Activated T-cell treated with anti-CD3 and anti-CD28 coated beads for 24 hours (primary cell): Measurements from ENCODE around the gene PDGFRB.

ENCODE experiments used
- DNase-seq: peaks from one replicate; pipeline ENCODE4 v3.0.0-alpha.2; 2020; ENCODE audit warnings: low read depth

The PDGFRB gene

DNA sequence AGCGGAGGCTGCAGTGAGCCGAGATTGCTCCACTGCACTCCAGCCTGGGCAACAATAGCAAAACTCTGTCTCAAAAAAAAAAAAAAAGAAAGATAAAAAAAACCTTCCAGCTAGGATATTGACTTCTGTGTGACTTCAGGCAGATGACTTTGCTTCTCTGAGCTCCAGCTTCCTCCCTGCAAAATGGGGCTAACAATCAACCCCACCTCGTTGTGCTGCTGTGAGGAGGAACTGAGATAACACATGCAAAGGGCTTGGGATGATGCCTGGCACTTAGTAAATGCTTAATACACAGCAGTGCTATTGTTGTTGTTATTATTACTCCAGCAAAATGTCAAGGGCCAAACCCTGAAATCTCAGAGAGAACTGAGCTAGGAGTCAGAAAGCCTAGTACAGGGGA, 7.4 kb upstream of the PDGFRB start:
- no peak for DNase-seq

DNA sequence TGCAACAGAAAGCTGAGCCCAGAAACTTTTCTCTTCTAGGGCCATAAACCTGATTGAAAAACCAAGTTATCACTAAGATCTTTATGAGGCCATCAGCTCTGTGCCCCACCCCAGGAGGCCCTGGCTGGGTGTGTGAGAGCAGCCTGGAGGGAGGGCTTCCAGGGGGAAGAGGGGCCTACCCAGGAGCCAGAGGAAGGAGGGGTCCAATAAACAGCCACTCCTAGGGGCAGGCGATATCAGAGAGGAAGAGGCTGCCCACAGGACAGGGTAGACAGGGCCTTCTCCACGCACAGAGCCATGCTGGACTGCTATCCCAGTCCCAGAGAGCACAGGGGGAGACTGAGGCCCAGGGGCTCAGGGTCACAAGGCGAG, 6.5 kb upstream of the PDGFRB start:
- DNase-seq, result no peak

DNA sequence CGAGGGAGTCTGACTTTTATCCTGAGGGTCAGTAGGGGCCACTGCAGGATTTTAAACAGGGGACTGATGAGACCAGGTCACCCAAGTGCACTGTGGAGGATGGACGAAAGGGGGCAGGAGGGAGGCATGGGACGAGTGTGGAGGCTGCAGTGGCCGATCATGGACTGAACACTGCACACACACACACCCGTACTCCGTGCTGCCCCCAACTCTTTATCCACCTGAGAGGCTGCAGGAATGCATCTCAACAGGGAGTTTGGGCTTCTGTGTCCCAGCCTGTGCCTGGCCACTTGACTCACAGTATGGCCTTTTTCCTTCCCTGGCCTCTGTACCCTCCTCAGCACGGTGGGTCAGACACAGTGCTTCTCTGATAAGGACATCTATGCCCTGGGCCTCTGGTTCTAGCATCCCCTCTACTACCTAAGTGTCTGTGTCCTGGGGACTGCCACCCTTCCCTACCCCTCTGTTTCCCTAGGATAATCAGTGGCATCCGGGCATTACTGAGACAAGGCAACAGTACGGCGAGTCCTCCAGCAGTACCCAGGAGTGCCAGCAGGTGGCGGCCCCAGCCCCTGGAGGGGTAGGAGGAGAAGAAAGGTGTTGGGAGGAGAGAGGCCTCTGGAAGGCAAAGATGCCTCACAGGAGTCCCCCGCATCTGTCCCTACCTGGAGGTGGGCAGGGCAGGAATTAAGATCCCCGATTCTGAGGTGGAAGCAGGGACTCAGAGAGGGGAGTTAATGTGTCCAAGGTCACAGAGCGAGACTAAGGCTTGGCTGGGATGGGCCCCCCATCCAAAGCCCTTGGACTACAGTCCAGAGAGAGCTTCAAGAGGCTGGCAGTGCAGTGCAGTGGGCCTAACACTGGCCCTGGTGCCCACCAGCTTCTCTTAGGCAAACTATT, 5.8 kb upstream of the PDGFRB start:
- peak; percentile 57 for DNase-seq

DNA sequence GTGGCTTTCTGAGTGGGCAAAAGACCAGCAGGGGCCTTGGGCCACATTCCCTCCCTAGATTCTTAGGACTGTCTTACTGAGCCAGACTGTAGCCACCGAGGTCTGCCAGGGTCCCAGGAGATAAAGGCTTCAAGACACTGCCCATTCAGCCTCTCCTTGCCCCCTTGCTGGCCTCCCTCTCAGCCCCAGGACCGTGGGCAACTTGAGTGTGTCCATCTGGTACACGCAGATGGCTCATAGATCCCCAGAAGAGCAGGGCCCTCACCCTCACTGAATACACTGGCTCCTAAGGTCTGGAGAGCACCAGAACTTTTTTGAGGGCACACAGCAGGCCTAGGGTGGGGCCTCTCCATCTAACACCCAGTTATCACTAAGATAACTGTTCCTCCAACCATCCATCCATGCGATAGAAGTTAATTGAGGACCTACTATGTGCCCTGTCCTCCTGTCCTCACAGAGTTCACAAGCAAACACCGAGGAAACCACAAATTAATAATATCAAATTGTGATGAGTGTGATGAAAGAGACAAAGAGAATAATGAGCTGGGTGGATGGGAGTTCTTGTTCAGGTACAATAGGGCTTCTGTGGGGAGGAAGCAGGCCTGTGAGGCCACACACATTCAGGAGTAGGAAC, 4.9 kb upstream of the PDGFRB start:
- DNase-seq, result no peak

DNA sequence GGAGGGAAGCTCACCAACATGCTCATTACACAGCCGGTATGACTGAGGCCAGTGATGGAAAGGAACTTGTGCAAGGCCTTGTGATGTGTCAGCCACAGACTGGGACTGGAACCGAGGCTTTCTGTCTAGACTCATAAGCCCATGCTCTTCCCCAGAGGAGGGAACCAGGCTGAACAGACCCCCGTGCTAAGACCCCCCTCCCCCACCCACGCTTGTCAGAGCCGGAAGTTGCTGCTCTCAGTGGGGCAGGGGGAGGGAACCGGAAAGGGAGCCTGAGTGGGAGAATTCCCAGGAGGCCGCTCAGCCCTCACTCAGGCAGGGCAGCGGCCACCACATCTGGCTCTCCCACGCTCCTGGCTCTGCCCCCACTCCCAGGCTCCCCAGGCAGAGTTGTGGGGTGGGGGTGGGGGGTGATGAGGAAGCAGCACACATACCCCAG, 4.1 kb upstream of the PDGFRB start:
- DNase-seq, result no peak

DNA sequence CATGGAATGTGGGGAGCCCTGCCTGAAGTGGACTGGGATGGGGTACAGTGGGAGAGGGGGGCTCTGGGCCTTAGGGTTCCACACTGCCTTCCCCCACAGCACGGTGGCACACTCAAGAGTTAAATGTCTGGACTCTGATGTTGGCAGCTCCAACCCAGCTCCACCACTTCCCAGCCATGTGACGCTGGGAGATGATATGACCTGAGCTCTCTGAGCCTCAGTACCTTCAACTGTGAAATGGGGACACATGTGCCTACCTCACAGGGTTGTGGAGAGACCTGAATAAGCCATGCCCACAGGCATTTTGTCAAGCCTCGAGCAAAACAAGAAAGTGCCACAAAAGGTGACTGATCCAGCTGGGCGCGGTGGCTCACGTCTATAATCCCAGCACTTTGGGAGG, 3.4 kb upstream of the PDGFRB start:
- no peak for DNase-seq

DNA sequence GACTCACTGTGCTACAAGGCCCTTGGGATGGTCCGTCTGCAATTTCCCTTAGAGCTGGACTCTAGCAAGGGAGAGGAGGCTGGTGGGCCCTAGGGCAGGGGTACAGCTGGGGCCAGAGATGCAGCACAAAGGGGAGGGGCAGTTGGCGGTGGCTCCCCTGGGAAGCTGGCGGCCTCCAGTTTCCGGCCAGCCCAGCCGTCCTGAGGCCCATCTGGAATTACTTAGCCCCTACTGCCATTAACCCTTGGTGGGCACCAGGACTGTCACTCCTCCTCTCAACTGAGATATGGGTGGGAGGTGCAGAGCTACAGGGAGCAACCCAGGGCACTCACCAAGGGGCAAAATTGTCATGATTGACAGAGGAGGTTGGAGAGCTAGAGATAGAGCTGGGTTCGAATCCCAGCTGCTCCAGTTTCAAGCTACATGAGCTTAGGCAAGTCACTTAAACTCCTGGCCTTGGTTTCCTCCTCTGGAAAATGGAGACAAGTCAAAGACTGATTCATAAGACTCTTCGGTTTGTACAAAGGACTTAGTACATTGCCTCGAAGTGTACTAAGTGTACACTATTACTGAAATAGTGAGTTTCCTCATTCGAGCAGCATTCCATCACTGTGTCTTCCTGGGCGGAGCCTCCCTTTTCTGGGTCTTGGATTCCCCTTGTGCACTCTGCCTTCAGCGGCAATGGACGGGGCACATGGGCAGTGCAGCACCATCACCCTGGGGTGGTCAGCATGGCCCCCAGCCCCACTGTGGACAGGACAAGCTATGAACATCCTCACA, 2.7 kb upstream of the PDGFRB start:
- no peak for DNase-seq

DNA sequence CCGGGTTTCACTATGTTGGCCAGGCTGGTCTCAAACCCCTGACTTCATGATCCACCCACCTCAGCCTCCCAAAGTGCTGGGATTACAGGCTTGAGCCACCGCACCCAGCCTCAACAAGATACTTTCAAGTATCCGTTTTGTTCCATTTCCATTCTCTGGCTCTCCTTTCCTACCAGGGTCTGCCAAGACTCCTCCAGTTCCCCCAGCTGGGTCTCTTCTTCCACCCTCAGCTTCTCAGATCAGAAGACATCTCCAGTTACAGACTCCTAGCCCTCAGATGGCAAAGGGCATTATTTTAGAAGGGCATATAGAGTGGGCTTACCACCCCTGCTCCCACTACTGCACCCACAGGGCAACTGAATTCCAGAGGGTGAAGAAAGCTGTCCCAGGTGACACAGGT, 1.5 kb upstream of the PDGFRB start:
- no peak for DNase-seq

DNA sequence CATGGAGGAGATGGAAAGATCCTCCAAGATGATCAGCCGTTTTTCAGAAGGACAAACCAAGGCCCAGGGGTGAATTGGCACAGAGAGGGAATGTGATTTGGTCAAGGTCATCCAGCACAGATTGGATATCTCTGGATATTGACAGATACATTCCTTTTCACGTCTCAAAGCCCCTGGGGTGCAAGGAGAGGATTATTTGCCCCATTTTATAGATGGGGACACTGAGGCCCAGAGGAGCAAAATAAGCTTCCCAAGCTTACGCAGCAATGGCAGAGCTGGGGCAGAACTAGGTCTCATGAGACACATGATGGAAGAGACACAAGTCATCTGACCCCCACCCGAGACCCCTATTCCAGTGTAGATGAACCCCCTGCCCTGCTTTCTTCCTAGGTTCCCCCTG, 895 bp upstream of the PDGFRB start:
- no peak for DNase-seq

DNA sequence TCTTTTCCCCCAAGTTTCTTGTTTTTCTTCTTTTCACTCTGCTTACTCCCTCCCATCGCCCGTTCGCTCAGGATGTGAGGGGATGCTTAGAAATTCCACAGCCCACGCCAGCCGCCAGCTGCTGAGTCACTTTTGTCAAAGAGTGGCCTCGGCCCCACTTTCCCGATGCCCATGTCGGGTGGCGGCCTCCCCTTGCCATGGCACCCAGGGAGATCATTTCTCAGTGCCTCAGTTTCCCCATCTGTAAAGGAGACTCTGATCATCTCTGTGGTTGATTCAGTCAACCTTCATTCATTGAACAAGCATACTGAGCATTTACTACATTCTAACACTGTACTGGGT, 353 bp upstream of the PDGFRB start:
- DNase-seq, result no peak

DNA sequence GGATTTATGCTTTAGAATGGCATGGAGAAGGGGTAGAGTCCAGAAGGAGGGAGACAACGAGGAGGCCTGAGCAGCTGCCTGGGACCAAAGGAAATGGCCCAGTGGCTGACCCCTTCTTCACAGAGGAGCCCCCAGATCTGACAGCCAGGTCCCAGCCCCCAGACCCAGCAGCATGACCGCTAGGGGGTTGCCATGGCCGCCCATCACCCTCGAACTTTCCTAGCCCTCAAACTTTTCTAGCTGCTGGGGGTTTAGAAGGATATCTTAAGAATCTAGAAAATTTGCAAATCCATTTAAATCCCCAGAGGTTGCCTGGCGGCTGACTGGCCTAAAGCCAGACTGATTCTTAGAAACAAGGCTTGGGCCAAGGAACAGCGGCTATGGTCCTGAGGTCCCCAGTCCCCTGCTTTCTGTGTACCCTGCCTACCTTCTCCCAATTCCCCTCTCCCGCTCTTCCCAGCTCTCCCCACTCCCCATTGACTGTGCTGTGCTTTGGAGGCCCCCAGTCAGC, 972 bp downstream of the PDGFRB start:
- no peak for DNase-seq

DNA sequence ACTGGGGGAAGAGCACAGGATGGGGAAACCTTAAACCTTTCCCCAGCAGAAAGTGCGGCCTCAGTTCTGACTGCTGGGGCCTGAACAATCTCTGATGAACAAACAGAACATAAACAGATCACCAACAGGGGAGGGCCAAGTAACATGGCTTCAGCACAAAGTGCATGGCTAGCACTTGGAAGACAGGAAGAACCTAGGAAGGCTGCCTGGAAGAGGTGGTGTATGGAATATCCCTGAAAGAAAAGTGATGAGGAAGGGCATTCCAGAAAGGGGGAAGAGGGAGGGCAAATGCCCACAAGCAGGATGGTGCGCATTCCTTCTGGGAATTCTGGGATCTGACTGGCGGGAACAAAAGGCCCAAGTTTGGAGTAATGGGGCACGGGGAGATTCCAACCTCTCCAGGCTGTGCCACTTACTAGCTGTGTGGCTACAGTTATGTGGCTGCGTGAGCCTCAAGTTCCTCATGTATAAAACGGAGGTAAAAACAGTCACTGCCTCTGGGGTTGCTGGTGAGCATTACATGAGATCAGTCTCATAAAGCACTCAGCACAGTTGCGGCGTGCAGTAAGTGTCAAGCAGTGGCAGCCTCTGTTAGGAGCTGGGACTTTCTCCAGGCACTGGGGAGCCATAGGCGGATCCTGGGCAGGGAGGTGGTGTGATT, 1.6 kb downstream of the PDGFRB start:
- no peak for DNase-seq

DNA sequence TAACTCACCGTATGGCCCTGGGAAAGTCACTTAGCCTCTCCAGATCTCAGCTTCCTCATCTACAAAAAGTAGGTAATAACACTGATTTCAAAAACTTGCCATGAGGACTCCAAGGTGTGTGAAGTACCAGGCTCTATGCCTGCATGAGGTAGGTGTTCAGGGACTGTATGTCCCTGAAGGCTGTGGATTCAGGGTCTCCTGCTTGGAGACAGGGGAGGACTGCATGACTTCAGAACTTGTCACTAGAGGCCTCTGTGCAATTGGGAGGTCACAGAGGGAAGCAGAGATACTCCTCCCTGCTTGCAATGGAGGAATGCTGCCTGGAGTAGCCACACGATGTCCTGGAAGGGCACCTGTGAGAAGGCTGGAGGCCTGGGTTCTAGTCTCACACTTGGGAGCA, 2.2 kb downstream of the PDGFRB start:
- DNase-seq, result no peak

DNA sequence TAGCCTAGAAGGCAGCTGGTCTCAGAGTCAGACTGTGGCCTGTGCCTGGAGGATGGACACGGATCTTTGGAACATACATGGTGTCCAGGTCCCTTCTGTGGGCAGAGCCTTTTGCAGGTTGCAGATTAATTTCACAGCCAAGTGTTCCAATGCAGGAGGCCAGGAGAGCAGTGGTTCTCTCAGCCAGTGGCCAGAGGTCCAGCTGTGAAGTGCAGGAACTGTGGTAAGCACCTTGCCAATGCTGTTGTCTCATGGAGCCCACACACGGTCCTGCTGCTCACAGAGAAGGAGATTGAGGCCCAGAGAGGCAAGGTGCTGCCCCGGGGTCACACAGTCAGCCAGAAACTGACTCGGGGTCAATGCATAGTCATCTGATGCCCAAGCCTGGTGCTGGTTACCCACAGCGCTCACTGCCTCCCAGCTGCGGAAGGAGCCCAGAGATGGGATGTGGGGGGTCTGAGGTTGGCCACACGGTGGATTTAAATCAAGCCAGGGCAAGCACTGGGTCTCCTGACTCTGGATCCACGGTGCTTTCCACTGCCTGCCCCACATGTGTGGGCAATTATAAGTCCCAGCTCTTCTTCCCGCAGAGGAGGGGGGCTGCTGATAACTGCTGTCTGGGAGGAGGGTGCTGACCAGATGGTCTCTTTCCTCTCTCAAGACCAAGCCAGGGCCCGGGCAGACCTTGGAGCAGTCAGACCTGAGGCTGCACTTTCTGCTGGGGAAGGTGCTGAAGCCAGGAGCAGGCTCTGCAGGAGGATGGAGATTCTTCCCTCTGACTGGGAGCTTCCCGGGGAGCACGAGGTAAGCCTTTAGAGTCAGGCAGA, 2.8 kb downstream of the PDGFRB start:
- DNase-seq, result no peak

DNA sequence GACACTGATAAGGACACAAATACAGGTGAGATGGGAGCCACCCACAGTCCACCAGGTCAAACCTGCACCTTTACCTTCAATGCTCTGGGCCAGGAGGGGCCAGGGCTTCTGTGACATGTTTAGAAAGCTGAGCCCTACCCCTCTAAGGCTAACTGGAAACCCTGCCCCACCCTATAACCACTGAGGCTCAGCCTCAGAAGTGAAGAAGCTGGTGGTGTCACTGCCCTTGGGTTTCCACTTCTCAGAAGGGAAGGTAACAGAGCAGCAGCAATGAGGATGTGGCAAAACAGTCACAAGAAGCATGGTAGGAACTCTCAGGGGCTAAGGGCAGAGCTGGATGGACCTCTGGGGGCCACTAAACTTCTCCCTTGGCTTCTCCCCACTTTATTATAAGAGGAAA, 6.0 kb downstream of the PDGFRB start:
- DNase-seq, result no peak

DNA sequence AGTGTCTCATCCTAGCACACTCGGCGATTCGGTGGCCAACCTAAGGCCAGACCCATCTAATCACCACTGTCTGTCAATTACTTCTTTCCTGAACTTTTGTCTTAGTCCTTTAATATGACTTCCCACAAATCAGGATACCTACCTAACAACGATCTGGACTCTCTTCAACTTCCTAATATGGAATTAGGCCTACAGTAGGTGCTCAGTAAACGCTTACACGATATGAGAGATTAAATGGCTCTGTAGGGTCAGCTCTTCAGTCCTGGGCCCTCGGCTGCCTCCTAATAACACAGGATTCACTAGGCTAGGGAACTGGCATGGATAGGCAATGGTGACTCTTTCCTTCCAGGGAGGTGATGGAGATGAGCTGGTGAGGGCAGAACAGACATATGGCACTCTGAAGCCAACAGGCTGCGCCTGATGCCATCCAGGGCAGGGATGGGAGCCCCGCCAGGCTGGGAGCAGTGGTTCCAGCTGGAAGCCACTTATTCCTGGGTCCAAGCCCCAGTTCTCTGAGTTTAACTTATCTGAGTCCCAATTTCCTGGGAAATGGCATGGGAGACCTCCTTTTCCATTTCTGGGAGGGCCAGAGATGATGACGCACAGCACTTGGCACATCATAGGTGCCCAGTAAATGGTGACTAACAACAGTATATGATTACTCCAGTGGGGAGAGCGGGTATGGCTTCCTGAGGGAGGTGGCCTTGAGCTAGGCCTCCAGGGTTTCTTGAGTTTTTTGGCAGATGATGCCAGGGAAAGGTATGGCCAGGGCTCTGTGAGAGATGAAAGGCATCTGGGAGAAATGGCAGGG, 7.3 kb downstream of the PDGFRB start:
- DNase-seq, result no peak

DNA sequence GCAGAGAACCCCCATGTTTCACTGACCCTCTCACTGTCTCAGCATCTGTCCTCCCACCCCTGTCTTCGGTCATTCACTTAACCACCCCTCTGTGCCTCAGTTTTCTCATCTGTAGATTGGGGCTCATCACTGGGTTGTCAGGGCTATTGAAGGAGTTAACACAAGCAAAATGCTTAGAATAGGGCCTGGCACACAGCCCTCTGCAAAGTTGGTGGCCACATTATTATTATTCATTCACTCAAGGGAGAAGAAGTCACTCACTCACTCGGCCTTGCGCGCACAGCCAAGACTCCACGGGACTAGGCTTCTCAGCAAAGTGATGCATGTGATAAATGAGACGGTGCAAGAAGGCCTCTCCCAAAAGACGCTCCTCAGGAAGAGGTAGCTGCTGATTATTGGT, 8.0 kb downstream of the PDGFRB start:
- no peak for DNase-seq

DNA sequence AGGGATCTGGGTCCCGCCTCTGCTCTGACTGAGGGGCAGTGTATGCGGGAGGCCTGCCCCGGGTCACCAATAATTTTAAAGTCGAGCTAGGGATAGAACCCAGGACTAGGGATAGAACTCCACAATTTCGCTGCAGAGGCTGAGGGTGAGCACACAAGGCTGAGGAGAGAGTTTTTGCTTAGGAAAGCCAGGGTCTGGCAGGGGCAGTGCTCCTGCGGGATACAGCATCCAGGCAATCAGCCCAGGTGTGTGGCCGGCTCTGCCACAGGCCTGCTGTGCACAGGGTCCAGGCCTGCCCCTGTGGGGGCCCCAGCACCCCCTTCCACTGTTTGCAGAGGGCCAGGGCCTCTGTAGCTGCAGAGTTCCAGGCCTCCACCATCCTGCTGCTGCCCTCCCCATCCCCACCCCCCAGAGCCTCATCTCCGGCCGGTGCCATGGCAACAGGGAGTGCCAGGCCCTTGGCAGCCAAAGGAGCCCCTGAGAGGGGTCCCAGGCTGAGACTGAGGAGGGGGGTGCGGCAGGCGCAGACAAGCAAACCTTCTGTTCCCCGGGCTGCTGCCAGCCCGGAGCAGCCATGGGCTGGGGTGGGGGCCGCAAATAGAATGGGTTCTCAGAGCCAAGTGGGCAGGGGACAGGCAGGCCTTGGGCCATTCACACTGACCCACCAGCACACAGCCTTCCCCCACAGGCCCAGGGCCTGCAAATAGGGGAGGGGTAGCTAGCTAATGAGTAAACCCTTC, 8.6 kb downstream of the PDGFRB start:
- DNase-seq, result no peak

DNA sequence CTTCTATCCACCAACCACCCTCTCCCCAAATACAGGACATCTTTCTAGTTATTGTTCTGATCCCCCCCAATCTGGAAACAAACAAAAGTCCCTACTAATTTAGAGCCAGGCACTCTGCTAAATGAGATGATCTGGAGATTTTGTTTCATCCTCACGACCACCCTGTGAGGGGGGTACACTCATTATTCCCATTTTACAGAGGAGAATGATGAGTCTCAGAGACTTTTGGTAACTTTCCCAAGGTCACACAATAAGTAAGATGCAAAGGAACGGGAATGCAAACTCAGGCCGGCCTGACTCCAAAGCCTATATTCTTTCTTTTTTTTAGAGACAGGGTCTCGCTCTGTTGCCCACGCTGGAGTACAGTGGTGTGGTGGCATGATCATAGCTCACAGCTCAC, 9.4 kb downstream of the PDGFRB start:
- DNase-seq, result no peak

DNA sequence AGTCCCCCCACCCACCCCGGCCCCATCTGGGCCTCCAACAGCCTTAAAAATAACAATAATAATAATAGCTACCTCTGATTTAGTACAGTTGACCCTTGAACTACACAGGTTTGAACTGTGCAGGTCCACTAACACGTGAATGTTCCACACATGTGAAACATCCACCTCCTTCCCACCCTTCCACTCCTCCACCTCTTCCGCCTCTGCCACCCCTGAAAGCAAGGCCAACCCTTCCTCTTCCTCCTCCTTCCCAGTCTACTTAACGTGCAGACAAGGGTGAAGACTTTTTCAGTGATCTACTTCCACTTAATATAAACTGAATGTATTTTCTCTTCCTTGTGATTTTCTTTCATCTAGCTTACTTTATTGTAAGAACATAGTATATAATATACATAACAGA, 10.8 kb downstream of the PDGFRB start:
- no peak for DNase-seq
